HCT116 (cell line): ENCODE measurements around the gene FHIT. TPM values are rescaled to one million over a fixed set of nuclear protein-coding genes. Genes with fewer than 3 reads are reported as not detected.

Source experiments
- ATAC-seq: fragments of 200-7000 bp; cut with Tn5 transposase; 2 replicates; pipeline ENCODE4 v1.9.1; 2020; ENCODE audit warnings: mild to moderate bottlenecking, moderate library complexity
- BruUV-seq: library from RNA; stranded (reverse); fragments of 400-500 nt; replicated peaks from 2 replicates; lab custom pipeline; 2021; lab: Mats Ljungman, UMichigan
- CTCF ChIA-PET: fragments of 300-600 bp; sonication (Branson Sonifier 250); formaldehyde crosslinking; loops from one replicate; lab custom pipeline; 2021; ENCODE audit warnings: antibody characterized with exemption; lab: Charles Lee
- POLR2A ChIA-PET: fragments of 300-600, 350-600 bp; sonication (Branson Sonifier 250); formaldehyde crosslinking; loops from one replicate; lab custom pipeline; 2021; ENCODE audit warnings: antibody characterized with exemption; lab: Charles Lee
- RAD21 ChIA-PET, 2 experiments: fragments of 300-600 bp; sonication (Branson Sonifier 250); formaldehyde crosslinking; loops; one replicate each; lab custom pipeline; 2023; ENCODE audit warnings: low total read pairs in 2 of 2; ENCODE audit not compliant: uncharacterized antibody in 2 of 2, unreplicated experiment in 2 of 2, low non-redundant PET in 1 of 2; lab: Charles Lee
- DNase-seq: peaks from one replicate; pipeline ENCODE4 v3.0.0-alpha.2; 2010; ENCODE audit warnings: low read depth, low spot score
- H2AFZ ChIP-seq: fragments of 200-600 bp; shearing (Covaris generic), sonication (generic); 2 replicates; pipeline ENCODE4 v1.6.1; 2017; ENCODE audit warnings: low read depth, mixed run types, mixed read lengths, antibody characterized with exemption, low read length; ENCODE audit not compliant: poor library complexity, severe bottlenecking
- H3K27ac ChIP-seq: 2 replicates; pipeline ENCODE4 v1.5.1; 2012; ENCODE audit warnings: low read depth, low read length
- H3K27me3 ChIP-seq: fragments of 200-600 bp; sonication (generic); 2 replicates; pipeline ENCODE4 v1.6.1; 2016; ENCODE audit warnings: mixed run types, low read length, mixed read lengths; ENCODE audit not compliant: insufficient read depth
- H3K36me3 ChIP-seq, 2 experiments: fragments of 200-500 bp in 1 of 2; fragments of 200-600 bp in 1 of 2; sonication (Bioruptor generic) in 1 of 2; sonication (generic) in 1 of 2; 2 replicates each; pipeline versions ENCODE4 v1.5.1 to v1.6.1; 2014 to 2016; ENCODE audit warnings: low read length in 2 of 2, inconsistent platforms in 1 of 2, mixed read lengths in 1 of 2, mixed run types in 1 of 2; ENCODE audit not compliant: insufficient read depth in 2 of 2, control insufficient read depth in 1 of 2
- H3K4me1 ChIP-seq, 2 experiments: fragments of 200-600 bp in 1 of 2; sonication (generic) in 1 of 2; 2 replicates each; pipeline versions ENCODE4 v1.5.1 to v1.6.1; 2012 to 2017; ENCODE audit warnings: low read length in 2 of 2, inconsistent platforms in 1 of 2, mild to moderate bottlenecking in 1 of 2, mixed read lengths in 1 of 2, mixed run types in 1 of 2, moderate library complexity in 1 of 2; ENCODE audit not compliant: insufficient read depth in 2 of 2, control insufficient read depth in 1 of 2
- H3K4me2 ChIP-seq: fragments of 200-600 bp; sonication (generic); 2 replicates; pipeline ENCODE4 v1.6.1; 2017; ENCODE audit warnings: mixed run types, low read length, mixed read lengths
- H3K4me3 ChIP-seq, 2 experiments: fragments of 200-600 bp in 1 of 2; sonication (generic) in 1 of 2; replicated peaks in 1 of 2; 2 replicates each; pipeline ENCODE4 v1.5.1; 2011 to 2016; ENCODE audit warnings: low read length in 2 of 2, control low read depth in 1 of 2, low read depth in 1 of 2, mild to moderate bottlenecking in 1 of 2, mixed read lengths in 1 of 2, mixed run types in 1 of 2
- H3K79me2 ChIP-seq: fragments of 200-600 bp; sonication (generic); 2 replicates; pipeline ENCODE4 v1.6.1; 2017; ENCODE audit warnings: mild to moderate bottlenecking, mixed run types, low read length, moderate library complexity, mixed read lengths; ENCODE audit not compliant: insufficient read depth
- H3K9ac ChIP-seq: fragments of 200-600 bp; sonication (generic); 2 replicates; pipeline ENCODE4 v1.6.1; 2016; ENCODE audit warnings: low read length, mixed read lengths
- H3K9me2 ChIP-seq: fragments of 200-600 bp; sonication (generic), shearing (Covaris generic); 2 replicates; pipeline ENCODE4 v1.6.1; 2017; ENCODE audit warnings: mixed run types, mild to moderate bottlenecking, moderate library complexity; ENCODE audit not compliant: insufficient read depth
- H3K9me3 ChIP-seq, 2 experiments: fragments of 200-500 bp in 1 of 2; fragments of 200-600 bp in 1 of 2; sonication (Bioruptor generic) in 1 of 2; sonication (generic) in 1 of 2; 2 replicates each; pipeline ENCODE4 v1.6.1; 2014 to 2017; ENCODE audit warnings: low read length in 2 of 2, mixed read lengths in 2 of 2, inconsistent platforms in 1 of 2, low read depth in 1 of 2, mild to moderate bottlenecking in 1 of 2, mixed run types in 1 of 2, moderate library complexity in 1 of 2; ENCODE audit not compliant: control insufficient read depth in 1 of 2, insufficient read depth in 1 of 2
- H4K20me1 ChIP-seq: fragments of 200-600 bp; sonication (generic), shearing (Covaris generic); 2 replicates; pipeline ENCODE4 v1.6.1; 2017; ENCODE audit warnings: mixed run types, mild to moderate bottlenecking, moderate library complexity; ENCODE audit not compliant: insufficient read depth
- ATF3 ChIP-seq: IDR thresholded peaks from 2 replicates; pipeline ENCODE4 v1.6.1; 2012
- CTCF ChIP-seq, 3 experiments: fragments of 200-600 bp in 1 of 3; sonication (generic) in 1 of 3; IDR thresholded peaks in 2 of 3; conservative IDR thresholded peaks in 1 of 3; 2 replicates each; pipeline ENCODE4 v1.5.1; 2012 to 2017; ENCODE audit warnings: low read depth in 2 of 3, low read length in 2 of 3, antibody characterized with exemption in 1 of 3, borderline replicate concordance in 1 of 3, control low read depth in 1 of 3, mild to moderate bottlenecking in 1 of 3, mixed read lengths in 1 of 3, mixed run types in 1 of 3, moderate library complexity in 1 of 3; ENCODE audit not compliant: insufficient read depth in 1 of 3
- EGR1 ChIP-seq: IDR thresholded peaks from 2 replicates; pipeline ENCODE4 v1.6.1; 2012; ENCODE audit warnings: low read depth
- EZH2 ChIP-seq: fragments of 200-600 bp; sonication (generic); IDR thresholded peaks from 2 replicates; pipeline ENCODE4 v1.6.1; 2017; ENCODE audit warnings: antibody characterized with exemption, mixed run types
- FOSL1 ChIP-seq: IDR thresholded peaks from 2 replicates; pipeline ENCODE4 v1.6.1; 2012; ENCODE audit warnings: low read depth
- POLR2AphosphoS5 ChIP-seq: IDR thresholded peaks from 2 replicates; pipeline ENCODE4 v1.6.1; 2011; ENCODE audit warnings: mild to moderate bottlenecking, low read depth, low read length, moderate library complexity
- RAD21 ChIP-seq: IDR thresholded peaks from 2 replicates; pipeline ENCODE4 v1.6.1; 2012; ENCODE audit warnings: low read depth, mild to moderate bottlenecking
- SIN3A ChIP-seq: IDR thresholded peaks from 2 replicates; pipeline ENCODE4 v1.6.1; 2012; ENCODE audit warnings: low read depth
- SP1 ChIP-seq: IDR thresholded peaks from 2 replicates; pipeline ENCODE4 v1.6.1; 2012; ENCODE audit warnings: low read depth
- SRF ChIP-seq: IDR thresholded peaks from 2 replicates; pipeline ENCODE4 v1.6.1; 2012; ENCODE audit warnings: low read depth
- TCF7L2 ChIP-seq: IDR thresholded peaks from 2 replicates; pipeline ENCODE4 v1.7.0; 2011; ENCODE audit warnings: borderline replicate concordance, inconsistent platforms; ENCODE audit not compliant: insufficient read depth, insufficient read length; ENCODE audit errors: extremely low read depth
- YY1 ChIP-seq: IDR thresholded peaks from 2 replicates; pipeline ENCODE4 v1.6.1; 2011; ENCODE audit warnings: low read length, low read depth, moderate library complexity, mild to moderate bottlenecking; ENCODE audit not compliant: insufficient replicate concordance; ENCODE audit errors: extremely low read depth
- ZBTB33 ChIP-seq: IDR thresholded peaks from 2 replicates; pipeline ENCODE4 v1.6.1; 2011; ENCODE audit warnings: mild to moderate bottlenecking, low read length, moderate library complexity; ENCODE audit not compliant: insufficient replicate concordance; ENCODE audit errors: extremely low read depth
- ZNF274 ChIP-seq: fragments of 200-500 bp; sonication (Bioruptor generic); IDR thresholded peaks from 2 replicates; pipeline ENCODE4 v1.6.1; 2014; ENCODE audit warnings: mild to moderate bottlenecking, low read depth, low read length, inconsistent platforms
- intact Hi-C: fragments of 100-400 bp; cut with micrococcal nuclease; formaldehyde crosslinking; loops from 2 replicates; pipeline ENCODE4 v1.10.0; 2022
- total RNA-seq: library from RNA; stranded (reverse); gene quantifications from one replicate; pipeline ENCODE4 v1.2.1, GENCODE V29; 2021; ENCODE audit not compliant: unreplicated experiment

Gene FHIT
- total RNA-seq, 1 experiment from 2014 or later = 20.1 TPM

GRCh38 chr3:60229502-60229901 is 1021.8 kb downstream of the FHIT start:
- no peaks in the 10 kb centered on the region for H3K27me3 ChIP-seq
- H3K4me1 ChIP-seq = no peaks in the 10 kb centered on the region
- H3K4me3 ChIP-seq = no peak overlapping the region
- H3K36me3 ChIP-seq = no peaks in the 10 kb centered on the region
- ChIA-PET CTCF (no interaction called here), RAD21 (no interaction called here), POLR2A (no interaction called here)
- no peak overlapping the region for H2AFZ ChIP-seq
- no peaks in the 10 kb centered on the region for H4K20me1 ChIP-seq
- H3K27ac ChIP-seq = no peak overlapping the region
- no peak overlapping the region for H3K4me2 ChIP-seq
- TF ChIP-seq SP1 (no peak), FOSL1 (no peak), POLR2AphosphoS5 (no peak), YY1 (no peak), SRF (no peak), ATF3 (no peak), SIN3A (no peak), ZBTB33 (no peak), ZNF274 (no peak), CTCF (IDR thresholded peaks at IDR 0.05 in 2 of 3, conservative IDR thresholded peaks at IDR 0.05 in 1 of 3; ENCODE audit: borderline replicate concordance in 1 of 3, insufficient read depth in 1 of 3, low read depth in 2 of 3, low read length in 2 of 3) (no peak), RAD21 (no peak), EGR1 (no peak), TCF7L2 (no peak), EZH2 (no peak)
- BruUV-seq = no TSS peak
- H3K9me3 ChIP-seq = no peaks in the 10 kb centered on the region
- H3K79me2 ChIP-seq = no peaks in the 10 kb centered on the region
- no peak for DNase-seq
- H3K9me2 ChIP-seq = no peaks in the 10 kb centered on the region
- ATAC-seq = no peak
- no peak overlapping the region for H3K9ac ChIP-seq
- intact Hi-C loops = loop anchor here (10.0 kb wide), 1 partner anchor 525 kb away; no protein-coding TSS in a partner anchor
